A549 (cell line): ENCODE data around the gene TBC1D4. TPM values are rescaled to one million over a fixed set of nuclear protein-coding genes. Genes with fewer than 3 reads are reported as not detected.

Source experiments
- ATAC-seq, 2 experiments: fragments of 200-7000 bp in 1 of 2; fragments of >200 bp in 1 of 2; cut with Nextera tagmentation in 1 of 2; cut with Tn5 transposase in 1 of 2; 3 replicates each; pipeline versions ENCODE4 v1.8.0 to v1.9.1; 2018 to 2020; ENCODE audit warnings: mild to moderate bottlenecking in 1 of 2, moderate library complexity in 1 of 2
- CTCF ChIA-PET: fragments of 300-600 bp; sonication (Branson Sonifier 250); formaldehyde crosslinking; extraction: SDS; loops from one replicate; lab custom pipeline; 2021; ENCODE audit warnings: antibody characterized with exemption, inconsistent platforms; lab: Yijun Ruan, JAX
- POLR2A ChIA-PET: fragments of 350-600 bp; formaldehyde crosslinking; extraction: SDS; loops from one replicate; lab custom pipeline; 2021; ENCODE audit warnings: antibody characterized with exemption, inconsistent platforms; lab: Yijun Ruan, JAX
- DNase-seq, 2 experiments: peaks; one replicate each; pipeline versions ENCODE4 v3.0.0 to v3.0.0-alpha.2; 2011 to 2016; ENCODE audit warnings: low read depth in 1 of 2, low spot score in 1 of 2
- FAIRE-seq: peaks from 2 replicates; lab custom pipeline; 2011; peaks lifted over from hg19 to GRCh38; lab: Jason Lieb, UNC
- H3K27ac ChIP-seq, 2 experiments: fragments of >200 bp; sonication (Bioruptor Twin); formaldehyde crosslinking; 3 replicates each; pipeline ENCODE4 v1.5.1; 2016 to 2017
- H3K4me1 ChIP-seq: fragments of >200 bp; sonication (Bioruptor Twin); formaldehyde crosslinking; 3 replicates; pipeline ENCODE4 v1.6.1; 2016
- H3K4me2 ChIP-seq: fragments of >200 bp; sonication (Bioruptor Twin); formaldehyde crosslinking; 3 replicates; pipeline ENCODE4 v1.6.1; 2016
- H3K4me3 ChIP-seq: fragments of >200 bp; sonication (Bioruptor Twin); formaldehyde crosslinking; 3 replicates; pipeline ENCODE4 v1.5.1; 2016
- H3K9me3 ChIP-seq: fragments of >200 bp; sonication (Bioruptor Twin); formaldehyde crosslinking; 3 replicates; pipeline ENCODE4 v1.6.1; 2016
- BHLHE40 ChIP-seq: IDR thresholded peaks from 2 replicates; pipeline ENCODE4 v1.6.1; 2012; ENCODE audit warnings: low read depth, low read length, inconsistent platforms
- CHD2 ChIP-seq: fragments of 150-350 bp; IDR thresholded peaks from 2 replicates; pipeline ENCODE4 v1.6.1; 2014; ENCODE audit warnings: low read length; ENCODE audit not compliant: partially characterized antibody
- EP300 ChIP-seq, 2 experiments: fragments of >200 bp; sonication (Bioruptor Twin); formaldehyde crosslinking; IDR thresholded peaks; 2 replicates in 1 of 2; 3 replicates in 1 of 2; pipeline ENCODE4 v1.6.1; 2016 to 2017
- FOSL2 ChIP-seq, 2 experiments: fragments of 450-650 bp in 1 of 2; fragments of >200 bp in 1 of 2; sonication (Bioruptor Twin) in 1 of 2; formaldehyde crosslinking; IDR thresholded peaks; 2 replicates each; pipeline versions ENCODE4 v1.5.0 to v1.6.1; 2016 to 2020; ENCODE audit warnings: mild to moderate bottlenecking in 1 of 2, moderate library complexity in 1 of 2
- HOXB13 ChIP-seq: fragments of 250-450 bp; sonication (Bioruptor Pico); IDR thresholded peaks from 2 replicates; pipeline ENCODE4 v1.5.0; 2020; ENCODE audit warnings: low read depth, mild to moderate bottlenecking, moderate library complexity
- HOXB5 ChIP-seq: fragments of 250-450 bp; sonication (Bioruptor Pico); IDR thresholded peaks from 2 replicates; pipeline ENCODE4 v1.5.0; 2020; ENCODE audit warnings: mild to moderate bottlenecking, moderate library complexity
- MAZ ChIP-seq: fragments of 150-350 bp; IDR thresholded peaks from 2 replicates; pipeline ENCODE4 v1.6.1; 2014; ENCODE audit warnings: antibody characterized with exemption, low read depth, low read length, borderline replicate concordance
- PHF8 ChIP-seq: fragments of 200-600 bp; sonication (generic); IDR thresholded peaks from 2 replicates; pipeline ENCODE4 v1.6.1; 2016; ENCODE audit warnings: low read depth, mild to moderate bottlenecking, antibody characterized with exemption, moderate library complexity, borderline replicate concordance
- POLR2AphosphoS2 ChIP-seq: conservative IDR thresholded peaks from 2 replicates; pipeline ENCODE4 v1.6.1; 2012; ENCODE audit warnings: low read length, improper control_type of control experiment, inconsistent platforms
- RCOR1 ChIP-seq: fragments of 150-350 bp; IDR thresholded peaks from 2 replicates; pipeline ENCODE4 v1.6.1; 2014; ENCODE audit warnings: antibody characterized with exemption, low read length, low read depth
- RFX5 ChIP-seq: fragments of 450-650 bp; IDR thresholded peaks from 2 replicates; pipeline ENCODE4 v1.7.1; 2014; ENCODE audit warnings: antibody characterized with exemption, mild to moderate bottlenecking, moderate library complexity
- SMC3 ChIP-seq: fragments of >200 bp; sonication (Bioruptor Twin); formaldehyde crosslinking; IDR thresholded peaks from 3 replicates; pipeline ENCODE4 v1.6.1; 2018; ENCODE audit warnings: inconsistent platforms
- SREBF2 ChIP-seq: fragments of 450-650 bp; IDR thresholded peaks from 2 replicates; pipeline ENCODE4 v1.6.1; 2014; ENCODE audit warnings: mild to moderate bottlenecking, moderate library complexity
- WGBS: methylation state at CpG from one replicate; pipeline ENCODE4 v1.1.6; 2017; ENCODE audit errors: missing lambda C conversion rate; 5-methylcytosine and 5-hydroxymethylcytosine counted together
- polyA plus RNA-seq, 4 experiments: library from polyadenylated mRNA; depleted of rRNA in 3 of 4; stranded (reverse); fragments of >200 nt; fragmentation: RNase III in 1 of 4; extraction: RNeasy Plus Mini Kit Qiagen cat#74134 plus additional on column Dnase treatment in 1 of 4; gene quantifications; 2 replicates in 3 of 4; 3 replicates in 1 of 4; pipeline ENCODE4 v1.2.3, GENCODE V29; 2011 to 2017
- TF ChIP-seq, protein P1 (sequence below): IDR thresholded peaks from 2 replicates; pipeline ENCODE4 v1.6.1; 2012
- TF ChIP-seq, protein P2 (sequence below): fragments of 450-650 bp; IDR thresholded peaks from 2 replicates; pipeline ENCODE4 v1.6.1; 2014; ENCODE audit warnings: antibody characterized with exemption
- TF ChIP-seq, protein P3 (sequence below): fragments of >200 bp; sonication (Bioruptor Twin); formaldehyde crosslinking; IDR thresholded peaks from 3 replicates; pipeline ENCODE4 v1.5.1; 2016
- TF ChIP-seq, protein P4 (sequence below): IDR thresholded peaks from 2 replicates; pipeline ENCODE4 v1.6.1; 2012; ENCODE audit warnings: low read depth, borderline replicate concordance
- TF ChIP-seq, protein P5 (sequence below): fragments of 200-600 bp; sonication (generic); IDR thresholded peaks from 2 replicates; pipeline ENCODE4 v1.6.1; 2016; ENCODE audit warnings: antibody characterized with exemption, mild to moderate bottlenecking, moderate library complexity

Gene TBC1D4
- polyA plus RNA-seq, 2 of the 4 experiments (the other 2 are of a cell fraction), result 9.5 to 12.5 TPM

DNA sequence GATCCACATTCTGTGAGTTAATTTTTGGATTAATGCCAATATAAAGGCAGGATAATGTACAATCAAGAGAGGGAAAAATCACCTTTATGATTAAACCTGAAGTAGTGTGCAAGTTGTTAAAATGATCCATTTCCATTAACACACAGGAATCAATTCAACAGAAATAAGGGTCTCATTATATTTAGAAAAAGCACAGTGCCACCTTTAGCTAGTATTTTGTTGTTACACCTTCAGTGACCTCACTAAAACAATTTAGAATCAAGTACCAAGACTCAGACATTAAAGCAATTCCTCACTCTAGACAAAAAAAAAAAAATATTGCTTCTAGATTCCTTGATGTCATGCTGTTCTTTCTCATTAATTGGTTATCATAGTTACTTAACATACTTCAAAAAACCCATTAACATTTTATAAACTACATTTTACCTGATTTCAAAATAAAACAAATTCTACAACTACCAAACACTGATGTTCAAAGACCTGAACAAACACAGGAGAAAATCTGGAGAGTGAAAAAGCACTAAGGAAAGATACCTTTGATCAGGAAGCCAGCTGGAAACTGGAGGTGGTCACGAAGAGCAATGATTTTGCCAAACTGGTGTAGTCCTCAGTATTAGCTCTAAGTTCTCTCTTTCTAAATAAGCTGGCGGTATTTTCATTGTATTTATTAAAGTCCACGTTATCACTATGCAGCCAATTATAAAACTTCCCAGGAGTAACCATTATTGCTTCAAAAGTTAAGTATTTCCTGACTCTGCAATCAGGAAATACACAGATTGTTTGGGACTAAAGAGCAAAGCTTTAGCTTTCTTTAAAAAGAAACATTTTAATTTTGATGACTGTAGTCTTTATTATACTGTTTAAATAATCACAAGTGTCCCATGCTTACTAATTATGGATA lies 115.3 kb downstream of the TBC1D4 start:
- ChIA-PET CTCF (interaction anchor here (1.3 to 1.4 kb wide), 3 partner anchors 8 to 116 kb away, joined by 3 to 10 read pairs (median 3); partner anchors contain the start of gene TBC1D4), POLR2A (no interaction called here)
- Histone ChIP-seq H3K4me3 (no peak overlapping the region), H3K4me1 (peaks cover 12% of the 10 kb centered on the region), H3K4me2 (peak overlapping the region; percentile 56), H3K9me3 (no peaks in the 10 kb centered on the region), H3K27ac (no peak overlapping the region)
- no peak for DNase-seq
- 75% methylated on average over 3 of the region's 3 CpGs for WGBS
- TF ChIP-seq CHD2 (no peak), SREBF2 (no peak), BHLHE40 (no peak), RFX5 (no peak), HOXB5 (CRISPR knock-in tag) (no peak), PHF8 (no peak)
- TF ChIP-seq, protein P1, sequence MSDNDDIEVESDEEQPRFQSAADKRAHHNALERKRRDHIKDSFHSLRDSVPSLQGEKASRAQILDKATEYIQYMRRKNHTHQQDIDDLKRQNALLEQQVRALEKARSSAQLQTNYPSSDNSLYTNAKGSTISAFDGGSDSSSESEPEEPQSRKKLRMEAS, result no peak
- ATAC-seq, result no peak
- FAIRE-seq, result no peak

DNA sequence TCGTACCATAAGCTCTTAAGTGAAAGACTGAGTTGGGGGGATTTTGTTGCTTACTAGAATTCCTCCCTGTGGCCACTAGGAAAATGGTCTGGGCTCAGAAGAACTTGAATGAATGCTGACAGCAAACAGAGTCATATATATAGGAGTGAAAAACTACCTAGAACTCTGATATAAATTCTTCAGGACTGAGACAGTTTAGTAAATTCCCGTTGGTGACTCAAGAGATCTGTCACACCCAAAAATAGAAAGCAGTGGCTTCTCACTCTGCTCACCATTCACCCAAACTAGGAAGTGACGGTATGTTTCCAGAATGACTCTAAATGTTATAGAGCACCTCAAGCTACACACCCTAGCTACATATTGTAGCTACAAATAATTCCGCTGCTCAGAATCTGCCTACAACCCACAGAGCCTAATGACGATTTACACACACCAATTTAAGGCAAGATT lies 116.2 kb downstream of the TBC1D4 start:
- TF ChIP-seq, protein P2, sequence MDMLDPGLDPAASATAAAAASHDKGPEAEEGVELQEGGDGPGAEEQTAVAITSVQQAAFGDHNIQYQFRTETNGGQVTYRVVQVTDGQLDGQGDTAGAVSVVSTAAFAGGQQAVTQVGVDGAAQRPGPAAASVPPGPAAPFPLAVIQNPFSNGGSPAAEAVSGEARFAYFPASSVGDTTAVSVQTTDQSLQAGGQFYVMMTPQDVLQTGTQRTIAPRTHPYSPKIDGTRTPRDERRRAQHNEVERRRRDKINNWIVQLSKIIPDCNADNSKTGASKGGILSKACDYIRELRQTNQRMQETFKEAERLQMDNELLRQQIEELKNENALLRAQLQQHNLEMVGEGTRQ, result no peak
- no peak for TF ChIP-seq SMC3
- TF ChIP-seq HOXB13 (CRISPR knock-in tag), result no peak
- no peak for TF ChIP-seq HOXB5 (CRISPR knock-in tag)
- TF ChIP-seq EP300 (IDR thresholded peaks at IDR 0.05), result no peak
- TF ChIP-seq, protein P3, sequence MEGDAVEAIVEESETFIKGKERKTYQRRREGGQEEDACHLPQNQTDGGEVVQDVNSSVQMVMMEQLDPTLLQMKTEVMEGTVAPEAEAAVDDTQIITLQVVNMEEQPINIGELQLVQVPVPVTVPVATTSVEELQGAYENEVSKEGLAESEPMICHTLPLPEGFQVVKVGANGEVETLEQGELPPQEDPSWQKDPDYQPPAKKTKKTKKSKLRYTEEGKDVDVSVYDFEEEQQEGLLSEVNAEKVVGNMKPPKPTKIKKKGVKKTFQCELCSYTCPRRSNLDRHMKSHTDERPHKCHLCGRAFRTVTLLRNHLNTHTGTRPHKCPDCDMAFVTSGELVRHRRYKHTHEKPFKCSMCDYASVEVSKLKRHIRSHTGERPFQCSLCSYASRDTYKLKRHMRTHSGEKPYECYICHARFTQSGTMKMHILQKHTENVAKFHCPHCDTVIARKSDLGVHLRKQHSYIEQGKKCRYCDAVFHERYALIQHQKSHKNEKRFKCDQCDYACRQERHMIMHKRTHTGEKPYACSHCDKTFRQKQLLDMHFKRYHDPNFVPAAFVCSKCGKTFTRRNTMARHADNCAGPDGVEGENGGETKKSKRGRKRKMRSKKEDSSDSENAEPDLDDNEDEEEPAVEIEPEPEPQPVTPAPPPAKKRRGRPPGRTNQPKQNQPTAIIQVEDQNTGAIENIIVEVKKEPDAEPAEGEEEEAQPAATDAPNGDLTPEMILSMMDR, result no peak
- TF ChIP-seq, protein P4, sequence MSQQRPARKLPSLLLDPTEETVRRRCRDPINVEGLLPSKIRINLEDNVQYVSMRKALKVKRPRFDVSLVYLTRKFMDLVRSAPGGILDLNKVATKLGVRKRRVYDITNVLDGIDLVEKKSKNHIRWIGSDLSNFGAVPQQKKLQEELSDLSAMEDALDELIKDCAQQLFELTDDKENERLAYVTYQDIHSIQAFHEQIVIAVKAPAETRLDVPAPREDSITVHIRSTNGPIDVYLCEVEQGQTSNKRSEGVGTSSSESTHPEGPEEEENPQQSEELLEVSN, result no peak
- no peak for TF ChIP-seq RCOR1
- TF ChIP-seq, protein P5, sequence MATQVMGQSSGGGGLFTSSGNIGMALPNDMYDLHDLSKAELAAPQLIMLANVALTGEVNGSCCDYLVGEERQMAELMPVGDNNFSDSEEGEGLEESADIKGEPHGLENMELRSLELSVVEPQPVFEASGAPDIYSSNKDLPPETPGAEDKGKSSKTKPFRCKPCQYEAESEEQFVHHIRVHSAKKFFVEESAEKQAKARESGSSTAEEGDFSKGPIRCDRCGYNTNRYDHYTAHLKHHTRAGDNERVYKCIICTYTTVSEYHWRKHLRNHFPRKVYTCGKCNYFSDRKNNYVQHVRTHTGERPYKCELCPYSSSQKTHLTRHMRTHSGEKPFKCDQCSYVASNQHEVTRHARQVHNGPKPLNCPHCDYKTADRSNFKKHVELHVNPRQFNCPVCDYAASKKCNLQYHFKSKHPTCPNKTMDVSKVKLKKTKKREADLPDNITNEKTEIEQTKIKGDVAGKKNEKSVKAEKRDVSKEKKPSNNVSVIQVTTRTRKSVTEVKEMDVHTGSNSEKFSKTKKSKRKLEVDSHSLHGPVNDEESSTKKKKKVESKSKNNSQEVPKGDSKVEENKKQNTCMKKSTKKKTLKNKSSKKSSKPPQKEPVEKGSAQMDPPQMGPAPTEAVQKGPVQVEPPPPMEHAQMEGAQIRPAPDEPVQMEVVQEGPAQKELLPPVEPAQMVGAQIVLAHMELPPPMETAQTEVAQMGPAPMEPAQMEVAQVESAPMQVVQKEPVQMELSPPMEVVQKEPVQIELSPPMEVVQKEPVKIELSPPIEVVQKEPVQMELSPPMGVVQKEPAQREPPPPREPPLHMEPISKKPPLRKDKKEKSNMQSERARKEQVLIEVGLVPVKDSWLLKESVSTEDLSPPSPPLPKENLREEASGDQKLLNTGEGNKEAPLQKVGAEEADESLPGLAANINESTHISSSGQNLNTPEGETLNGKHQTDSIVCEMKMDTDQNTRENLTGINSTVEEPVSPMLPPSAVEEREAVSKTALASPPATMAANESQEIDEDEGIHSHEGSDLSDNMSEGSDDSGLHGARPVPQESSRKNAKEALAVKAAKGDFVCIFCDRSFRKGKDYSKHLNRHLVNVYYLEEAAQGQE, result no peak
- no peak for TF ChIP-seq POLR2AphosphoS2
- no peak for TF ChIP-seq MAZ
- TF ChIP-seq FOSL2 (IDR thresholded peaks at IDR 0.05), result no peak
- no peak for TF ChIP-seq FOSL2 (CRISPR knock-in tag; IDR thresholded peaks at IDR 0.05)
- peak; percentile 1 to 21 for DNase-seq
- ATAC-seq, result peak; percentile 62 to 77; a peak in 5 of 6 replicates
- Histone ChIP-seq H3K27ac (0 out of 6 replicates have a peak overlapping the region, but pooled peaks of 1 of the 2 experiments have one; percentile 0), H3K4me1 (peaks cover 12% of the 10 kb centered on the region), H3K9me3 (no peaks in the 10 kb centered on the region), H3K4me2 (peak overlapping the region; percentile 56), H3K4me3 (no peak overlapping the region)
- FAIRE-seq, result no peak
- ChIA-PET CTCF (interaction anchor here (1.3 to 1.4 kb wide), 2 partner anchors 8 to 9 kb away, joined by 3 read pairs; no protein-coding TSS in a partner anchor), POLR2A (no interaction called here)
- 51% methylated on average over 5 of the region's 5 CpGs for WGBS
